GM23248 (cell line): ENCODE data around the gene YWHAB.

Experiments used
- EZH2 ChIP-seq: fragments of 200-600 bp; sonication (generic); IDR thresholded peaks from 2 replicates; pipeline ENCODE4 v1.6.1; 2018; ENCODE audit warnings: antibody characterized with exemption, mild to moderate bottlenecking; ENCODE audit not compliant: insufficient read depth, poor library complexity, severe bottlenecking
- EZH2phosphoT487 ChIP-seq: fragments of 200-600 bp; sonication (generic); IDR thresholded peaks from 2 replicates; pipeline ENCODE4 v1.6.1; 2018; ENCODE audit warnings: antibody characterized with exemption, moderate library complexity, mild to moderate bottlenecking, low read depth; ENCODE audit not compliant: insufficient read depth

- TF ChIP-seq EZH2 = no peak
- no peak for TF ChIP-seq EZH2phosphoT487
Observed at GRCh38 chr20:44942264-44942973, 56.9 kb downstream of the YWHAB start.
